RKO (cell line): ENCODE data around the gene UPK1A.

Source experiments
- DNase-seq: peaks from one replicate; pipeline ENCODE4 v3.0.0-alpha.2; 2016; ENCODE audit warnings: low spot score

The UPK1A gene

GRCh38 chr19:35666251-35666913 lies at the start of gene UPK1A:
UPK1A (plus strand) TSS chr19:35666517; CDS start chr19:35666813, 296 bp downstream.
- no peak for DNase-seq

- DNase-seq = no peak
Measured at GRCh38 chr19:35618857-35619256, 47.5 kb upstream of the UPK1A start.

GRCh38 chr19:35619290-35619923 lies 46.9 kb upstream of the UPK1A start:
- DNase-seq = no peak

- DNase-seq = no peak
Measured at GRCh38 chr19:35620001-35620400, 46.3 kb upstream of the UPK1A start.

GRCh38 chr19:35621708-35622107 lies 44.6 kb upstream of the UPK1A start:
- no peak for DNase-seq

GRCh38 chr19:35622750-35623149 lies 43.6 kb upstream of the UPK1A start:
- no peak for DNase-seq

GRCh38 chr19:35623327-35624010 lies 42.8 kb upstream of the UPK1A start:
- no peak for DNase-seq

GRCh38 chr19:35628264-35628564 lies 38.1 kb upstream of the UPK1A start:
- no peak for DNase-seq

GRCh38 chr19:35628565-35629331 lies 37.6 kb upstream of the UPK1A start, which contains the start of gene RBM42:
RBM42 (plus strand) TSS chr19:35629036; CDS start chr19:35629154, 118 bp downstream.
- DNase-seq = peak; percentile 99

GRCh38 chr19:35629332-35629633 lies 37.0 kb upstream of the UPK1A start:
- DNase-seq = no peak

- DNase-seq = no peak
Measured at GRCh38 chr19:35633727-35634440, 32.4 kb upstream of the UPK1A start.

GRCh38 chr19:35636651-35637050 lies 29.7 kb upstream of the UPK1A start:
- DNase-seq = no peak

- no peak for DNase-seq
Measured at GRCh38 chr19:35637165-35637564, 29.2 kb upstream of the UPK1A start.

- no peak for DNase-seq
Measured at GRCh38 chr19:35639321-35639639, 27.0 kb upstream of the UPK1A start.

GRCh38 chr19:35639863-35640262 lies 26.5 kb upstream of the UPK1A start:
- DNase-seq = no peak

- DNase-seq = no peak
Measured at GRCh38 chr19:35641515-35642151, 24.7 kb upstream of the UPK1A start, which contains the start of gene ETV2. ETV2 (plus strand) TSS chr19:35641745; CDS start chr19:35642461, 716 bp downstream.

- no peak for DNase-seq
Measured at GRCh38 chr19:35642312-35642711, 24.0 kb upstream of the UPK1A start.

GRCh38 chr19:35642798-35643254 lies 23.5 kb upstream of the UPK1A start:
- no peak for DNase-seq

- peak; percentile 86 for DNase-seq
Measured at GRCh38 chr19:35643255-35644205, 22.8 kb upstream of the UPK1A start.

- peak; percentile 95 for DNase-seq
Measured at GRCh38 chr19:35644206-35644986, 21.9 kb upstream of the UPK1A start.
